GM18907 (cell line): ENCODE measurements around the gene LMF1.

Experiments used
- ATAC-seq: cut with Tn5 transposase; IDR thresholded peaks from one replicate; pipeline ENCODE4 v1.9.1; 2021; ENCODE audit warnings: mild to moderate bottlenecking, moderate library complexity; ENCODE audit not compliant: unreplicated experiment

Gene LMF1

DNA sequence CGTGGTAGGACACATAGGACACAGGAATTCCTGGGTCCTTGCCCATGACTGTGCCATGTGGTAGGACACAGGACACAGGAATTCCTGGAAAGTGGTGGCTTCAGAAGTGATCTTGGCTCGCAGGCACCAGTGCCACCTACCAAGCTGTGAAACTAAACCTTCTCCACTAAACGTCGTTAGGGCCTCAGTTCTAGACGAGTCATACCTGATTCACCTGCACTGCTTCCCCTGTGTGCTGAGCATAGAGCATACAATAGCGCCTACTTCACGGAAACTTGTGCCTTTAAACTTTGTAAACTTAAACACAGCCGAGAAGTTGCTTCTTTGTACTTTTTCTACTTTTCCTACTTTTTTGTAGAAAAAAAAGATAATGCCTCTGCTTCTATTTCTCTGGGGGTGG is 15.6 kb upstream of the LMF1 start:
- ATAC-seq, result no peak

DNA sequence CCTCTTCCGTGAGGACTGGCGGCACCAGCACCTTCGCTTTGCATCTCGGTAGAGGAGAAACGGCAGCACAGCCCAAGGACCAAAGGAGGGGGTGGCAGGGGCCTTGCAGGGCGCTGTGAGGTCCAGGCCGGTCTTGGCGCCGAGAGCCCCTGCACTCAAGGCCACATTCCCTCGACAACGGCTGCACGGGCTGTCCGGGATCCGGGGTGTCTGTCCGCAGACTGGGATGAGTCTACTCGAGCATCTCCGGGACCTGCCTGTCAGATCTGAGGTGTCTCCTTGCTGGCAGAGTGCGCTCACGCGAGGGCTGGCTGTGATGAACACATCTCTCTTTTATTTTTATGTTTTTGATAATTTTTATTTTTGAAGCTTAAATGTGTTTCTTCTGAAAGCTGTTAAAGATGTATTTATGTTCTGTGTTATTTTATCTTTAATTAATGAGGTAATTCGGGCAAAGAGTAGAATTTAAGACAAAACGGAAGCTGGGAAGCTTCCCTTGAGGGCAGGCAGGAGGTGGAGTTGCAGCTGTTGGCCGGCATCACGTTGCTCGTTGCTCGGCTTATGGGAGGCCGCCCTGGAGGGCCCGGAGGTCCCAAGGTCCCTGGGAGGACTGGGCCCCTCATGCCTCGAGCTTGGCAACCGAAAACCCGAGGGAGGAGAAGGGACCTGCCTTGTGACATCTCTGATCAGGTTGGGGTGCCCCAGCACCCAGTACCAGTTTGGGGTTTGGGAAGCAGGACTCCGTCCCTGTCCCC is 15.0 kb upstream of the LMF1 start:
- ATAC-seq, result no peak

DNA sequence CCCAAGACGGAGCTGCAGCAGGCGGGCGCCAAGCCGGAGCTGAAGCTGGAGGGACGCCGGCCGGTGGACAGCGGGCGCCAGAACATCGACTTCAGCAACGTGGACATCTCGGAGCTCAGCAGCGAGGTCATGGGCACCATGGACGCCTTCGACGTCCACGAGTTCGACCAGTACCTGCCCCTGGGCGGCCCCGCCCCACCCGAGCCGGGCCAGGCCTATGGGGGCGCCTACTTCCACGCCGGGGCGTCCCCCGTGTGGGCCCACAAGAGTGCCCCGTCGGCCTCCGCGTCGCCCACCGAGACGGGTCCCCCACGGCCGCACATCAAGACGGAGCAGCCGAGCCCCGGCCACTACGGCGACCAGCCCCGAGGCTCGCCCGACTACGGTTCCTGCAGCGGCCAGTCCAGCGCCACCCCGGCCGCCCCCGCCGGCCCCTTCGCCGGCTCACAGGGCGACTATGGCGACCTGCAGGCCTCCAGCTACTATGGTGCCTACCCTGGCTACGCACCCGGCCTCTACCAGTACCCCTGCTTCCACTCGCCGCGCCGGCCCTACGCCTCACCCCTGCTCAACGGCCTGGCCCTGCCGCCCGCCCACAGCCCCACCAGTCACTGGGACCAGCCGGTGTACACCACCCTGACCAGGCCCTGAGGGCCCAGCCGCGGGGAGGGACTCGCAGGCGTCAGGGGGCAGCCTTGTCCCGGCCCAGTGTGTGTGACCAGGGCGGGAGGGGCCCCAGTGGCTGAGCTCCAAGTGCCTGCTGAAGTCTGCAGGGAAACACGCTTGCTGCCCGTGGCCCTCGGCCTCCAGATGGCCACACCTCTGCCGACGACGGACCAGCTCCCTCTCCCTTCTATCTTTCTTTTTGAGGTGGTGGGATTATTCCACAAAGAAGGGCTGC is 14.2 kb upstream of the LMF1 start:
- no peak for ATAC-seq

DNA sequence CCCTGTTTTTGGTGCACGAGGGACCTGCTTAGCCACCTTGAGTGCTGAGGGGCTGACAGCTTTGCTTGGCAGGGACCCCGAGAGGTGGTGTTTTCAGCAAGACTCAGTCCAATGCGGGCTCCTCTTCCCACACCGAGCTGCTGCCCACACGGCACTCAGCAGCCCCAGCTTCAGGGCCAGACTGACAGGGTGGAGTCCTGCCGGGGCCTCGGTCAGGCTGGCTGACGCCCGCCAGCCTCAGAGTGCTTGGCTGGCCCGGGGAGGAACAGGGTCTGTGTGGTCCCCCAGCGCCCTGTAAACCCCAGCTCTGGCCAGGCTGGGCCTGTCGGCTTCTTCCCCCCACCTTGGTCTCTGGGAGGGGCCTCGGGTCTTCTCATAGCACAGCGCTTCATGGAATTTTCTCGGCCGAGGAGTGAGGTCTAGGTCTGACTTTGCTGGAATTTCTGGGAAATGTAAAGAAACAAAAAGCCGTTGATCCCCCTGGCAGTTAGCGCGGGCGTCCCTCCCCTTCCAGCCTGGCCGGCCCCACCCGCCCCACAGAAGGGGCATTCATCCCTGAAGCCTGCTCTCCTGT is 13.4 kb upstream of the LMF1 start:
- no peak for ATAC-seq

DNA sequence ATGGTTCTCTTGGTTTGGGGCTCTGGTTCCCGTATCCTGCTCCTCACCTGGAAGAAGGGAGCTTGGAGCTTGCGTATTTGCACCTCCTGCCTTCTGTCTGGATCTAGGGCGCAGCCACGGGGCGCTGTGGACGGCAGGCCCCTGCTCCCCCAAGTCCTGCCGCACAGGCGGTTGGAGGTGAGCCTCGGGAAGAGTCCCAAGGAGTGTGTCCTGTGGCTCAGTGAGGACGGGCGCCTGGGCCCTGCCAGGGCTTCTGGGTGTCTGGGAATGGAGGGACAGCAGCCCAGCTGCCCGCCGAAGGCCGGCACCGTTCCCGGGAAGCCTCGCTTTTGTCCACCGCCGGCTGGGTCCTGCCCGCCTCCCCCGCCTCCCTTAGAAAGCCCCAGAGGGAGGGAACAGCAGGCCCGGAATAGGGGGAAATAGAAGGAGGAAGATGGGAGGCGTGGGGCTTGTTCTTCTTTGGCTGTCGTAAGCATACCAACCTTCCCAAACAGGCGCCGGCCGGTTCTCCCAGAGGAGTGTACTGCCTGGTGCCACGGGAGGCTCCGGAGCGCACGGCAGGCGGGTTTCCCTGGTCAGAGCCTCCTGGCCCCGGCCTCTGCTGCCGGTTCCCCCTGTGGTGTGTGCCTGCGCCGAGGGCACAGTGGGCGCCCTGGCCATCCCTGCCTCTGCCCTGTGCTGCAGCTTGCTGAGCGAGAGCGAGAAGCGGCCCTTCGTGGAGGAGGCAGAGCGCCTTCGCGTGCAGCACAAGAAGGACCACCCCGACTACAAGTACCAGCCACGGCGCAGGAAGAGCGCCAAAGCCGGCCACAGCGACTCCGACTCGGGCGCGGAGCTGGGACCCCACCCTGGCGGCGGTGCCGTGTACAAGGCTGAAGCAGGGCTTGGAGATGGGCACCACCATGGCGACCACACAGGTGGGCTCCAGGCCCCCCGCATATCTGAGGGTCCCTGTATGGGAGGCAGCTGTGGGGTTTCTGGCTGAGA is 12.6 kb upstream of the LMF1 start:
- ATAC-seq, result no peak

DNA sequence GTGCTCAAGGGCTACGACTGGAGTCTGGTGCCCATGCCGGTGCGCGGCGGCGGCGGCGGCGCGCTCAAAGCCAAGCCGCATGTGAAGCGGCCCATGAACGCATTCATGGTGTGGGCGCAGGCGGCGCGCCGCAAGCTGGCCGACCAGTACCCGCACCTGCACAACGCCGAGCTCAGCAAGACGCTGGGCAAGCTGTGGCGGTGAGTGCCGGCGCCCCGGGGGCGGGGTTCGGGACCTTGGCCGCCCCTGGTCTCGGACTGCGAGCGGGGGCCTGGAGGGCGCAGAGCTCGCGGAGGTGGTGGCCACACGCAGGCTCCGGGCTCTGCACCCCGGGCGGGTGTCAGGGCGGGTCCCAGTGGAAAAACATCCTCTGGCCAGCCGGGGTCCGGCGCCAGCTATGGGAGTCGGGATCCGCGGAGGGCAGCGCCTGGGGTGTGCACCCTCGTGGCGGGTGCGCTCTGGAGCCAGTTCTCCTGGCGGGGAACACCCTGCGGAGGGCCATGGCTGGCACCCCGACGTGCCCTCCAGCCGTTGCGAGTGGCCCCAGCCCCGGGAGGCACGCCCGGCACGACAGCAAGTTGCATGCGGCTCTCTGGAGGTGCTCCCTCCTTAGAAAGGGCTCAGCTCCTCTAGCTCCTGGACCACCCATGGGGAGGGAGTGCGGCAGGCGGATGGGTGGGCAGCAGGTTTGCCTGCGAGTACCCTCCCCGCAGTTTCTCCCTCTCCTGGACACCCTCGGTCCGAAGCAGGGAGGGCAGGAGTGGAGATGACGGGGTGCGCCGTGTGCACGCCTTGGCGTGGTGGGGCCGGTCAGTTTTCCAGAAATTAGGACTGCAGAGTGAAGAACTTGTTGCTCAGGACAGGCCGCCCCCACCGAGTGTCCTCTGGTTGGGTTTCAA is 11.6 kb upstream of the LMF1 start:
- ATAC-seq, result no peak

DNA sequence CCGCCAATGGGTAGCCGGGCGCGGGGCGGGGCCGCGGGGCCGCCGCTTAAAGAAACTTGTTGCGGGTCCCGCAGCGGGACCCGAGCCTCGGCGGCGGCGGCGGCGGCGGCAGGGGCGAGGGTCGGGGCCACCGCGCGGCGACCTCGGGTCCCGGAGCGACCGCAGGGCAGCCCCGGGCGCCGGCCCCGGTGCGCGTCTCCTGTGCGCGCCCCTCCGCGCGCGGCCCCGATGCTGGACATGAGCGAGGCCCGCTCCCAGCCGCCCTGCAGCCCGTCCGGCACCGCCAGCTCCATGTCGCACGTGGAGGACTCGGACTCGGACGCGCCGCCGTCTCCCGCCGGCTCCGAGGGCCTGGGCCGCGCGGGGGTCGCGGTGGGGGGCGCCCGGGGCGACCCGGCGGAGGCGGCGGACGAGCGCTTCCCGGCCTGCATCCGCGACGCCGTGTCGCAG is 10.9 kb upstream of the LMF1 start, which contains the start of gene SOX8:
TSS of gene SOX8 (plus strand) at position 76 of the 450 bp plus-strand sequence. CDS start at position 229, 153 bp downstream.
- no peak for ATAC-seq

DNA sequence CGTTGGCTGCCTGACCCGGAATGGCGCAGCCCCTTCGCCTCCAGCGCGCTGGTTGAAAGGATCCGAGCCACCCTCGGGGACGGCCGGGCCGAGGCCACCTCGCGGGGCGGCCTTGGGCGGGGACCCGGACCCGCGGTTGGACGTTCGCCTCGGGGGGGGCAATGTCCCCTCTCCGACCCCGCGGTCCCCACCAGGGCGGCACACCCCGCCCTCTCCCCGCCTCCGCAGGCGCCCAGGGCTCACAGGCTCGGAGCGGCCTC is 9.7 kb upstream of the LMF1 start:
- ATAC-seq, result no peak

DNA sequence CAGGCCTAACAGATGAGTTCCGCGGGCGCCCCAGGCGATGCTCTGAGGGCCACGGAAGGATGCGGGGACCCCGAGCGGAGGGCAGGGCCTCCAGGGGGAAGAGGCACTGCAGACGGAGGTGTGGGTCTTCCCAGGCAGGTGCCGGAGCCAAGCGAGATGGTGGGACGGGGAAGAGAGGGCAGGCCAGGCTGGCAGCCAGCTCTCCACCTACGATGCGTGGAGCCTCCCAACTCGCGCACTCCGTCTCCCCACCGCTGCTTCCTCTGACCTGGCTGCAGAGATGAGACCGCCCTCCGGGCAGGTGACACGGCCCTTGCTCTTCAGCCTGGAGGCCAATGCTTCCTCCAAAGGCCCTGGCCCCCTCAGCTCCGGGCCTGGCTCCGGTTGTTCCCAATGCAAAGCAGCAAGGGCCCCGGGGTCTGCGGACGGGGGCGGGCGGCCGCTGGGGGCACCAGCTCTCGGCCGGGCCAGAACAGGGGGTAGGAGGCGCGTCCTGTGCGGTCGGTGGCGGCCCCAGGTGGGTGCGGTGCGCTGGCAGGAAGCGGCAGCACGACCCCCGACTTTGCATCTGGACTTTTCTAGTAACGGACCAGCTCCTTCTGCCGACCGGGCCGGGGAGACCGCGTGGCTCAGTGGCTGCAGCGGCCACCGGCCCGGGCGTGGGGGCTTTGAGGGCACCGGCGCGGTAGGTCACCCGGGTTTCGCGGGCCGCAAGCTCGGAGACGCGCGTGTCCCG is 9.2 kb upstream of the LMF1 start:
- ATAC-seq, result no peak

DNA sequence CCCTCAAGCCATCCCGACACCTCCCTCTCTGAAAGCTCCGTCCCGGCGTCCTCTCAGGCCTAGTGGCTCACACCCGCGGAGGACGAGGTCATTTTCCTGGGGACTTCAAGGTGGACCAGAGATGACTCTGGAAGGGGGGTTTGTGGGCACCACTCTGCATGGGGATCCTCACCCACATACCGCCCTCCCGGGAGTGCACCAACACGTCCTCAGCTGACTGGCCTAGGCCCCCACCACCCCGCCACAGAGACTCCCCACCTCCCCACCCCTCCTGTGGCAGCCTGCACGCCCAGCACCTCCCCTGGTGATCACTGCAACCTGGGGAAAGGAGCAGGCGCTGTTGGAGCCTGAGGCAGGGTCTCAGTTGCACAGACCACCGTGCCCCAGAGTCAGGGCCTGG is 8.4 kb upstream of the LMF1 start:
- no peak for ATAC-seq

DNA sequence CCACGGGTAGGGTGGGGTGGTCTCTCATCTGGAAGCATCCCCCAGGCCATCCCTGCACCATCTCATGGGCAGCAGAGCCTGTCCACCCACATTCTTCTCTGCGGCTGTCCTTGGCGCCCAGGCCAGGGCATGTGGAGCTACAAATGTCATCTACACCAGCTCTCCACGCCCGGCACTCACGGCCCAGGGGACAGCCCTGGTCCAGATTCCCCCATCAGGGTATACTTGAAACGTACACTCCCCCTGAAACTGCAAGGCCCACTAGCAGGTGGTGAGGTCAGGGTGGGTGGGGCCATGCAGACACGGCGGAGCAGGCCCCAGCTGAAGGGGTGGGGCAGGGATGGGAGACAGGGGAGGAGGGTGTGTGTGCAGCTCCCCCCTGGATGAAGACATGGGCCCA is 7.6 kb upstream of the LMF1 start:
- ATAC-seq, result no peak

DNA sequence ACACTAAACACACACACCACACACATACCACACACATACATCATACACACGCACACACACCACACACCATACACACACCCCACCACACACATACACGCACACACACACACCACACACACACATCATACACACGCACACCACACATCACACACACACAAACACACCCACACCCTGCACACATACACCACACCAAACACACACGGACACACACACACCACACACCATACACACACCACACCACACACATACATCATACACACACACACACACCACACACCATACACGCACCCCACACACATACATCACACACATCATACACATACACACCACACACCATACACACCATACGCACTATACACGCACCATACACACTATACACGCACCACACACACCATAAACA is 7.1 kb upstream of the LMF1 start:
- no peak for ATAC-seq

DNA sequence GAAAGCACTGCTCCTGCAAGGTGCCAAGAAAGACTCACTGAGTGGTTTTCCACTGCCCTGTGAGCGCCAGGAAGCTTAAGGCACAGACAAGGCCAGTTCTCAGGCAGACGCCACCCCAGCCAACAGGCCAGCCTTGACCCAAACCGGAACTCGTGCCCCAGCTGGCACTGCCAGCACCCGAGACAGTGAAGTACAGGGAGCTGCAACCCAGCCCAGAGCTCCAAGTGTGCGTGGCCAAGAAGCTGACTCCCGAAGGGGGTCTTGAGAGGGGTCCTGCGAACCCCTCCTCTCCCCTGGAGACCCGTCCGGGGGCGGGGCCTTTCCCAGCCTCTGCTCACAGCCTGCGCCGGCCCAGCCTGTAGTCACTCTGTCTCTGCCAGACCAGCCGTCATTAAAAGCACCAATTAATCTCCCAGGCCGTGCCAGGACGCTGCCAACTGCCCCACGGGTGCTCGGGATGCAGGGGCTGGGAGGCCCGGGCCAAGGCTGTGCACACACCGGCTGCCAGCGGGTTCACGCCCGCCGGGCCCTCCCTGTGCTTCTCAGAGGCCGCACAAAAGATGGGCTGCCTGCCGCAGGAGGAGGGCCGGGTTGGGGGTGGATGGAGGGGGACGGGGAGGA is 6.4 kb upstream of the LMF1 start:
- ATAC-seq, result no peak

DNA sequence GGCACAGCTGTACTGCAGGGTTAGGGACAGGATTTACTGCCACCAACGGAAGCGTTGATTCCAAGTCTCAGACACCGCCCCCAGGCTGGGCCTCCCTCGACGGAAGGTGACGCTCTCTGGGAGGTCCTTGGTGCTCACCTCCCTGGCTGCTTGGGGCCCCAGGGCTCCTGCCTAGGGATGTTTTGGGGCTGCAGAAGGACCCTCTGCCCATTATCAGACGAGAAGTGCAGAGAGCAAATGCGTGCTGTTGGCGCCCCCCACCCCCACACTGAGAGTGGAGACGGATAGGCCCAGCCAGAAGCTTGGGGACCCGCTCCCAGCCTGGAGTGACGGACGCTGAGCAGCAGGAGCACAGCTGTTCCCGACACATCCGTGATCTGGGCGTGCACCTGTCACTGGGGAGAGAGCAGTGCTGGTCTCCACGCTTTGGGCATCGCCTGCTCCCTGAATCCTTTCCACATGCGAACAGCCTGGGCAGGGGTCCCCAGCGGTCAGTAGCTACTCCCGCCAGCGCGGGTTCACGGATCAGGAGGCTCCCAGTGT is 5.7 kb upstream of the LMF1 start:
- no peak for ATAC-seq

DNA sequence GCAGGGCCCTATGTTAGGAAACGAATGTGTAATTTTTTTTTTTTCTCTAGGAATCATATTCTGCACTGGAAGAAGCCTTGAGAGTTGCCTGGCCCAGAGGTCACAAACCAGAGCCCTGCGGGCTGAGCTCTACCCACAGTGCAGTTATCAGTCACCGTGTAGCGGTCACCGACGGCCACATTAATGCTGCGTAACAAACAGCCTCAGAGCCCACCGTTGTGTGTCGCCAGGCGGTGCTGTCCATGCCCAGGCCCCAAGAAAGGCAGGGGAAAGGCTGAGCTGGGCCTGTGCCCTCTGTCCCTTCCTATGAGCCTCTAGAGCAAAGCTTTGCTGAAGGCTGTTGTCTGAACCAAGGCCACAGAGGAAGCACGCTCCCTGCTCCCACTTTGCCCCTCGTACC is 4.5 kb upstream of the LMF1 start:
- no peak for ATAC-seq

DNA sequence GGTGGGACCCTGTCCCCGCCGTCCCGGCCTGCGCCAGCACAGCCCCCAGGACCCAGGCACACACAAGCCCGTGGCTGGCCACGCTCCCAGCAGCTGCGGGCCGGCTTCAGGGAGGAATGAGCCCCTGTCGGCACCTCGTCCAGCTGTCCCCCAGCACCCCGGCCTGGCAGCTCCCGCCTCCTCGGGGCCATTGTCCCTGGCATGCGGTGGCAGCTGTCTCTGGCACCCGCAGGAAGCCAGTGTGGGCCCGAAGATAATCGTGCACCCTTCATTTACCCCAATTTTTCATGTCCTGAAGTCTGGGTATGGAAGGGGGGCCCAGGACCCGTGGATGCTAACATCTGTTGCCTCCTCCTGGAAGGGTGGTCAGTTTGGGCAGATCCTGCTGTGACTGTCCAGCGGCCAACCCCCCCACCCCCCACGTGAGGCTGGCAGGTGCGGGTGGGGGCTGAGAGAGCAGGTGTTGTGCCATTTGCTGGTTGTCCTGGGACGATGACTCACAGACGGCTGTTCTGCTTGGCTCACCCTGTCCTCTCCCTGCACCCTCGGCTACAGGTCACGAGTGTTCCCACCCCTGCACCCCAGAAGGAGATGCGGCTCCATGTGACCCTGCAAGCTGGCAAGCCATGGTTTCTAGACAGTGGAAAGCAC is 4.0 kb upstream of the LMF1 start:
- no peak for ATAC-seq

DNA sequence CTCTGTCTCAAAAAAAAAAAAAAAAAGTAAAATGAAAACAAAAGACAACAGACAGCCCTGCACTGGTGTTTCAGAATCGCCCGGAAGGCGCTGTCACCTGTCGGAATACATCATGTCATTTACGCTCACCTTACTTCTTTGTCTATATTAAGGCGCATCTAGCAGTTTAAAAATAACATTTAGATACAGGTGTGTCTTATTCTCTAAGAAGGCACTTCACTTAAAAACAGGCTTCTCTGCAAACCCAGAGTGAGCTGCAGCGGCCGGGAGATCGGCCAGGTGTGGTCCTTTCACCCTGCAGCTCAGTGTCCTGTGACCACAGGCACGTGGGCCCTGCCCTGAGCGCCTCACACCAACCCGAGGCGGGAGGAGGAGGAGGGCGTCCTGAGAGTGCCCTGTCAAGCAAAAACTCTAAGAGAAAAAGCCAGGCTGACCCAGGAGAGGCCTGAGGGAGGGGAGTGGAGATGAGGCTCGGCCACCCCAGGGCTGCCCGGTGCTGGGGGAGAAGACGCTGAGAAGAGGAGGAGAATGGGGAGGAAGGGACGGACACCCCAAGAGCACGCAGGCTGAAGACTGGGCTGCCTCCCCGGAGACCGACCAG is 3.3 kb upstream of the LMF1 start:
- ATAC-seq, result no peak
